ENCODE data around the gene GOSR2.
"Not testable (repeated sequence)": the region's sequence is repeated elsewhere in the genome, so short reads cannot be mapped to it uniquely, and the experiment has no call there.

The GOSR2 gene

GRCh38 chr17:46950997-46951621, 28.1 kb downstream of the GOSR2 start:
- Histone ChIP-seq H3K9me3 (ENCODE audit: insufficient read depth, low read depth, low read length) (no peaks in the 10 kb centered on the region), H3F3A (ENCODE audit: low read depth) (no peaks in the 10 kb centered on the region), H3K36me3 (ENCODE audit: insufficient read depth, low read length) (no peaks in the 10 kb centered on the region), H3K9me2 (replicated peaks; ENCODE audit: low read depth, low read length) (no peaks in the 10 kb centered on the region), H3K4me1 (ENCODE audit: insufficient read depth, low read length, poor library complexity, severe bottlenecking) (peaks cover 19% of the 10 kb centered on the region), H2AFZ (ENCODE audit: low read length) (no peak overlapping the region), H3K9ac (ENCODE audit: low read depth, low read length, poor library complexity, severe bottlenecking) (no peak overlapping the region), H4K20me1 (ENCODE audit: insufficient read depth, low read length, poor library complexity, severe bottlenecking) (no peaks in the 10 kb centered on the region), H3K79me2 (ENCODE audit: insufficient read depth, low read length) (no peaks in the 10 kb centered on the region), H3K4me2 (ENCODE audit: low read depth, low read length, poor library complexity, severe bottlenecking) (no peak overlapping the region), H3K4me3 (ENCODE audit: low read length, poor library complexity, severe bottlenecking) (no peak overlapping the region), H3K27me3 (ENCODE audit: insufficient read depth, low read length, poor library complexity, severe bottlenecking) (no peaks in the 10 kb centered on the region)
- TF ChIP-seq EZH2phosphoT487 (IDR thresholded peaks at IDR 0.05; ENCODE audit: borderline replicate concordance) = no peak
- TF ChIP-seq CTCF (conservative IDR thresholded peaks at IDR 0.05; ENCODE audit: low read length) = no peak

GRCh38 chr17:46951706-46952105, 28.7 kb downstream of the GOSR2 start:
- H3K9ac ChIP-seq (ENCODE audit: low read depth, low read length, poor library complexity, severe bottlenecking) = no peak overlapping the region
- H3F3A ChIP-seq (ENCODE audit: low read depth) = no peaks in the 10 kb centered on the region
- no peaks in the 10 kb centered on the region for H3K9me3 ChIP-seq (ENCODE audit: insufficient read depth, low read depth, low read length)
- no peaks in the 10 kb centered on the region for H4K20me1 ChIP-seq (ENCODE audit: insufficient read depth, low read length, poor library complexity, severe bottlenecking)
- no peaks in the 10 kb centered on the region for H3K79me2 ChIP-seq (ENCODE audit: insufficient read depth, low read length)
- no peak overlapping the region for H2AFZ ChIP-seq (ENCODE audit: low read length)
- peak overlapping the region; percentile 14 for H3K4me2 ChIP-seq (ENCODE audit: low read depth, low read length, poor library complexity, severe bottlenecking)
- no peaks in the 10 kb centered on the region for H3K36me3 ChIP-seq (ENCODE audit: insufficient read depth, low read length)
- TF ChIP-seq EZH2phosphoT487 (IDR thresholded peaks at IDR 0.05; ENCODE audit: borderline replicate concordance) = no peak
- no peak for TF ChIP-seq CTCF (conservative IDR thresholded peaks at IDR 0.05; ENCODE audit: low read length)
- H3K4me1 ChIP-seq (ENCODE audit: insufficient read depth, low read length, poor library complexity, severe bottlenecking) = peaks cover 19% of the 10 kb centered on the region
- H3K27me3 ChIP-seq (ENCODE audit: insufficient read depth, low read length, poor library complexity, severe bottlenecking) = no peaks in the 10 kb centered on the region
- H3K4me3 ChIP-seq (ENCODE audit: low read length, poor library complexity, severe bottlenecking) = no peak overlapping the region
- H3K9me2 ChIP-seq (replicated peaks; ENCODE audit: low read depth, low read length) = no peaks in the 10 kb centered on the region

GRCh38 chr17:46952115-46952514, 29.2 kb downstream of the GOSR2 start:
- Histone ChIP-seq H3K9ac (ENCODE audit: low read depth, low read length, poor library complexity, severe bottlenecking) (no peak overlapping the region), H3K27me3 (ENCODE audit: insufficient read depth, low read length, poor library complexity, severe bottlenecking) (no peaks in the 10 kb centered on the region), H3K4me1 (ENCODE audit: insufficient read depth, low read length, poor library complexity, severe bottlenecking) (peaks cover 16% of the 10 kb centered on the region), H3K4me2 (ENCODE audit: low read depth, low read length, poor library complexity, severe bottlenecking) (peak overlapping the region; percentile 14), H3K4me3 (ENCODE audit: low read length, poor library complexity, severe bottlenecking) (no peak overlapping the region), H4K20me1 (ENCODE audit: insufficient read depth, low read length, poor library complexity, severe bottlenecking) (no peaks in the 10 kb centered on the region), H3K36me3 (ENCODE audit: insufficient read depth, low read length) (no peaks in the 10 kb centered on the region), H3K9me3 (ENCODE audit: insufficient read depth, low read depth, low read length) (no peaks in the 10 kb centered on the region), H3K9me2 (replicated peaks; ENCODE audit: low read depth, low read length) (no peaks in the 10 kb centered on the region), H3K79me2 (ENCODE audit: insufficient read depth, low read length) (no peaks in the 10 kb centered on the region), H3F3A (ENCODE audit: low read depth) (no peaks in the 10 kb centered on the region), H2AFZ (ENCODE audit: low read length) (no peak overlapping the region)
- TF ChIP-seq EZH2phosphoT487 (IDR thresholded peaks at IDR 0.05; ENCODE audit: borderline replicate concordance) (no peak), CTCF (conservative IDR thresholded peaks at IDR 0.05; ENCODE audit: low read length) (no peak)

GRCh38 chr17:46953191-46953590, 30.2 kb downstream of the GOSR2 start:
- H3K79me2 ChIP-seq (ENCODE audit: insufficient read depth, low read length); H2AFZ ChIP-seq (ENCODE audit: low read length); H3K9ac ChIP-seq (ENCODE audit: low read depth, low read length, poor library complexity, severe bottlenecking); H3F3A ChIP-seq (ENCODE audit: low read depth); H3K4me2 ChIP-seq (ENCODE audit: low read depth, low read length, poor library complexity, severe bottlenecking); H3K9me2 ChIP-seq (replicated peaks; ENCODE audit: low read depth, low read length); H3K4me3 ChIP-seq (ENCODE audit: low read length, poor library complexity, severe bottlenecking); H4K20me1 ChIP-seq (ENCODE audit: insufficient read depth, low read length, poor library complexity, severe bottlenecking); H3K9me3 ChIP-seq (ENCODE audit: insufficient read depth, low read depth, low read length); H3K36me3 ChIP-seq (ENCODE audit: insufficient read depth, low read length); H3K27me3 ChIP-seq (ENCODE audit: insufficient read depth, low read length, poor library complexity, severe bottlenecking): not testable (repeated sequence)
- H3K4me1 ChIP-seq (ENCODE audit: insufficient read depth, low read length, poor library complexity, severe bottlenecking) = peaks cover 15% of the 10 kb centered on the region
